ENCODE results near the gene SORL1. TPM values are rescaled to one million over a fixed set of nuclear protein-coding genes. Genes with fewer than 3 reads are reported as not detected.

The SORL1 gene
- total RNA-seq, 1 donor from 2014 or later, result 11.1 TPM

- H3K36me3 Mint-ChIP-seq (ENCODE audit: unreplicated experiment), result no peaks in the 10 kb centered on the region
- H3K4me1 Mint-ChIP-seq (ENCODE audit: low read depth, unreplicated experiment), result no peaks in the 10 kb centered on the region
- no peak for DNase-seq
- H3K4me3 Mint-ChIP-seq (ENCODE audit: unreplicated experiment), result no peak overlapping the region
- H3K27ac Mint-ChIP-seq (ENCODE audit: unreplicated experiment), result no peak overlapping the region
- H3K9me3 Mint-ChIP-seq (ENCODE audit: unreplicated experiment), result no peaks in the 10 kb centered on the region
- no peaks in the 10 kb centered on the region for H3K27me3 Mint-ChIP-seq (ENCODE audit: unreplicated experiment)
- no peak for TF ChIP-seq CTCF (IDR thresholded peaks at IDR 0.05; ENCODE audit: partially characterized antibody, unreplicated experiment)
These were observed 15.0 kb upstream of the SORL1 start for GRCh38 chr11:121437018-121437685.

GRCh38 chr11:121437686-121438078, 14.4 kb upstream of the SORL1 start:
- no peaks in the 10 kb centered on the region for H3K4me1 Mint-ChIP-seq (ENCODE audit: low read depth, unreplicated experiment)
- no peak for DNase-seq
- no peak overlapping the region for H3K4me3 Mint-ChIP-seq (ENCODE audit: unreplicated experiment)
- no peak overlapping the region for H3K27ac Mint-ChIP-seq (ENCODE audit: unreplicated experiment)
- H3K27me3 Mint-ChIP-seq (ENCODE audit: unreplicated experiment), result no peaks in the 10 kb centered on the region
- no peaks in the 10 kb centered on the region for H3K36me3 Mint-ChIP-seq (ENCODE audit: unreplicated experiment)
- H3K9me3 Mint-ChIP-seq (ENCODE audit: unreplicated experiment), result no peaks in the 10 kb centered on the region
- no peak for TF ChIP-seq CTCF (IDR thresholded peaks at IDR 0.05; ENCODE audit: partially characterized antibody, unreplicated experiment)

- H3K4me1 Mint-ChIP-seq (ENCODE audit: low read depth, unreplicated experiment), result no peaks in the 10 kb centered on the region
- no peak for TF ChIP-seq CTCF (IDR thresholded peaks at IDR 0.05; ENCODE audit: partially characterized antibody, unreplicated experiment)
- H3K27me3 Mint-ChIP-seq (ENCODE audit: unreplicated experiment), result no peaks in the 10 kb centered on the region
- DNase-seq, result no peak
- no peaks in the 10 kb centered on the region for H3K9me3 Mint-ChIP-seq (ENCODE audit: unreplicated experiment)
- no peak overlapping the region for H3K4me3 Mint-ChIP-seq (ENCODE audit: unreplicated experiment)
- H3K36me3 Mint-ChIP-seq (ENCODE audit: unreplicated experiment), result no peaks in the 10 kb centered on the region
- H3K27ac Mint-ChIP-seq (ENCODE audit: unreplicated experiment), result no peak overlapping the region
These were observed 12.8 kb upstream of the SORL1 start for GRCh38 chr11:121439337-121439736.

GRCh38 chr11:121439759-121440158, 12.4 kb upstream of the SORL1 start:
- TF ChIP-seq CTCF (IDR thresholded peaks at IDR 0.05; ENCODE audit: partially characterized antibody, unreplicated experiment), result no peak
- H3K27ac Mint-ChIP-seq (ENCODE audit: unreplicated experiment), result no peak overlapping the region

GRCh38 chr11:121441521-121441920, 10.6 kb upstream of the SORL1 start:
- H3K27ac Mint-ChIP-seq (ENCODE audit: unreplicated experiment), result no peak overlapping the region
- no peaks in the 10 kb centered on the region for H3K36me3 Mint-ChIP-seq (ENCODE audit: unreplicated experiment)
- no peak overlapping the region for H3K4me3 Mint-ChIP-seq (ENCODE audit: unreplicated experiment)
- no peaks in the 10 kb centered on the region for H3K27me3 Mint-ChIP-seq (ENCODE audit: unreplicated experiment)
- DNase-seq, result no peak
- no peaks in the 10 kb centered on the region for H3K9me3 Mint-ChIP-seq (ENCODE audit: unreplicated experiment)
- TF ChIP-seq CTCF (IDR thresholded peaks at IDR 0.05; ENCODE audit: partially characterized antibody, unreplicated experiment), result no peak
- peaks cover 11% of the 10 kb centered on the region for H3K4me1 Mint-ChIP-seq (ENCODE audit: low read depth, unreplicated experiment)

More at GRCh38 chr11:121439759-121440158, 12.4 kb upstream of the SORL1 start:
- H3K9me3 Mint-ChIP-seq (ENCODE audit: unreplicated experiment), result no peaks in the 10 kb centered on the region
- no peak for DNase-seq
- H3K36me3 Mint-ChIP-seq (ENCODE audit: unreplicated experiment), result no peaks in the 10 kb centered on the region
- no peaks in the 10 kb centered on the region for H3K27me3 Mint-ChIP-seq (ENCODE audit: unreplicated experiment)
- no peak overlapping the region for H3K4me3 Mint-ChIP-seq (ENCODE audit: unreplicated experiment)
- H3K4me1 Mint-ChIP-seq (ENCODE audit: low read depth, unreplicated experiment), result peaks cover 2% of the 10 kb centered on the region

All from glutamatergic neuron (in vitro differentiated cells).